Thyroid gland (tissue), 4 donors: ENCODE results near the gene PPEF1.

ENCODE experiments used
- POLR2A ChIP-seq, 2 donors: fragments of 450-650 bp; IDR thresholded peaks; one replicate each; pipeline ENCODE4 v1.6.1; 2017; ENCODE audit warnings: antibody characterized with exemption in 2 of 2, mild to moderate bottlenecking in 2 of 2, moderate library complexity in 1 of 2
- TF ChIP-seq, protein P1 (sequence below), 6 experiments: fragments of 200-600 bp in 3 of 6; fragments of 450-650 bp in 3 of 6; sonication (generic) in 3 of 6; IDR thresholded peaks; one replicate each; pipeline ENCODE4 v1.5.1; 2016 to 2019; ENCODE audit warnings: antibody characterized with exemption in 6 of 6, mild to moderate bottlenecking in 2 of 6, inconsistent platforms in 1 of 6, moderate library complexity in 1 of 6

- TF ChIP-seq, protein P1, sequence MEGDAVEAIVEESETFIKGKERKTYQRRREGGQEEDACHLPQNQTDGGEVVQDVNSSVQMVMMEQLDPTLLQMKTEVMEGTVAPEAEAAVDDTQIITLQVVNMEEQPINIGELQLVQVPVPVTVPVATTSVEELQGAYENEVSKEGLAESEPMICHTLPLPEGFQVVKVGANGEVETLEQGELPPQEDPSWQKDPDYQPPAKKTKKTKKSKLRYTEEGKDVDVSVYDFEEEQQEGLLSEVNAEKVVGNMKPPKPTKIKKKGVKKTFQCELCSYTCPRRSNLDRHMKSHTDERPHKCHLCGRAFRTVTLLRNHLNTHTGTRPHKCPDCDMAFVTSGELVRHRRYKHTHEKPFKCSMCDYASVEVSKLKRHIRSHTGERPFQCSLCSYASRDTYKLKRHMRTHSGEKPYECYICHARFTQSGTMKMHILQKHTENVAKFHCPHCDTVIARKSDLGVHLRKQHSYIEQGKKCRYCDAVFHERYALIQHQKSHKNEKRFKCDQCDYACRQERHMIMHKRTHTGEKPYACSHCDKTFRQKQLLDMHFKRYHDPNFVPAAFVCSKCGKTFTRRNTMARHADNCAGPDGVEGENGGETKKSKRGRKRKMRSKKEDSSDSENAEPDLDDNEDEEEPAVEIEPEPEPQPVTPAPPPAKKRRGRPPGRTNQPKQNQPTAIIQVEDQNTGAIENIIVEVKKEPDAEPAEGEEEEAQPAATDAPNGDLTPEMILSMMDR (IDR thresholded peaks at IDR 0.05): no peak
- no peak for TF ChIP-seq POLR2A (IDR thresholded peaks at IDR 0.05)
These were observed 30.1 kb upstream of the PPEF1 start for GRCh38 chrX:18677161-18677869.
